Measurements from ENCODE around the gene TMC3.

The TMC3 gene

GRCh38 chr15:81297147-81297572 is 76.9 kb downstream of the TMC3 start:
- peak overlapping the region; percentile 98 for H3K27ac Mint-ChIP-seq
- peaks cover 92% of the 10 kb centered on the region for H3K4me1 Mint-ChIP-seq (ENCODE audit: low read depth)
- H3K9me3 Mint-ChIP-seq = no peaks in the 10 kb centered on the region
- no peaks in the 10 kb centered on the region for H3K27me3 Mint-ChIP-seq
- peaks cover 42% of the 10 kb centered on the region for H3K36me3 Mint-ChIP-seq (ENCODE audit: low read depth)
- H3K4me3 Mint-ChIP-seq = peak overlapping the region; percentile 99

GRCh38 chr15:81296673-81297072 is 77.3 kb downstream of the TMC3 start:
- Mint-ChIP-seq H3K4me1 (ENCODE audit: low read depth) (peaks cover 92% of the 10 kb centered on the region), H3K4me3 (peak overlapping the region; percentile 99), H3K27ac (peak overlapping the region; percentile 98), H3K27me3 (no peaks in the 10 kb centered on the region), H3K36me3 (ENCODE audit: low read depth) (peaks cover 37% of the 10 kb centered on the region), H3K9me3 (no peaks in the 10 kb centered on the region)

GRCh38 chr15:81296186-81296585 is 77.8 kb downstream of the TMC3 start:
- H3K9me3 Mint-ChIP-seq = no peaks in the 10 kb centered on the region
- peaks cover 92% of the 10 kb centered on the region for H3K4me1 Mint-ChIP-seq (ENCODE audit: low read depth)
- peak overlapping the region; percentile 98 for H3K27ac Mint-ChIP-seq
- peak overlapping the region; percentile 99 for H3K4me3 Mint-ChIP-seq
- peaks cover 32% of the 10 kb centered on the region for H3K36me3 Mint-ChIP-seq (ENCODE audit: low read depth)
- no peaks in the 10 kb centered on the region for H3K27me3 Mint-ChIP-seq

- H3K27ac Mint-ChIP-seq = peak overlapping the region; percentile 98
- H3K27me3 Mint-ChIP-seq = no peaks in the 10 kb centered on the region
- H3K4me3 Mint-ChIP-seq = peak overlapping the region; percentile 99
- no peaks in the 10 kb centered on the region for H3K9me3 Mint-ChIP-seq
- H3K4me1 Mint-ChIP-seq (ENCODE audit: low read depth) = peaks cover 91% of the 10 kb centered on the region
- H3K36me3 Mint-ChIP-seq (ENCODE audit: low read depth) = peaks cover 27% of the 10 kb centered on the region
Observed at GRCh38 chr15:81295486-81296121, 78.4 kb downstream of the TMC3 start.

GRCh38 chr15:81294516-81294880 is 79.5 kb downstream of the TMC3 start:
- Mint-ChIP-seq H3K4me3 (peak overlapping the region; percentile 99), H3K36me3 (ENCODE audit: low read depth) (peaks cover 16% of the 10 kb centered on the region), H3K4me1 (ENCODE audit: low read depth) (peaks cover 96% of the 10 kb centered on the region), H3K9me3 (peaks cover 3% of the 10 kb centered on the region), H3K27ac (peak overlapping the region; percentile 98), H3K27me3 (no peaks in the 10 kb centered on the region)

- Mint-ChIP-seq H3K9me3 (peaks cover 3% of the 10 kb centered on the region), H3K4me3 (peak overlapping the region; percentile 99), H3K27me3 (no peaks in the 10 kb centered on the region), H3K4me1 (ENCODE audit: low read depth) (peaks cover 96% of the 10 kb centered on the region), H3K36me3 (ENCODE audit: low read depth) (peaks cover 10% of the 10 kb centered on the region), H3K27ac (peak overlapping the region; percentile 98)
Observed at GRCh38 chr15:81293728-81294515, 80.1 kb downstream of the TMC3 start.

GRCh38 chr15:81292523-81293001 is 81.5 kb downstream of the TMC3 start:
- Mint-ChIP-seq H3K27ac (peak overlapping the region; percentile 98), H3K27me3 (no peaks in the 10 kb centered on the region), H3K9me3 (peaks cover 13% of the 10 kb centered on the region), H3K4me1 (ENCODE audit: low read depth) (peaks cover 99% of the 10 kb centered on the region), H3K36me3 (ENCODE audit: low read depth) (peaks cover 18% of the 10 kb centered on the region), H3K4me3 (peak overlapping the region; percentile 99)

GRCh38 chr15:81291916-81292522 is 82.0 kb downstream of the TMC3 start:
- Mint-ChIP-seq H3K36me3 (ENCODE audit: low read depth) (peaks cover 14% of the 10 kb centered on the region), H3K27me3 (no peaks in the 10 kb centered on the region), H3K9me3 (peaks cover 15% of the 10 kb centered on the region)

GRCh38 chr15:81289910-81290309 is 84.1 kb downstream of the TMC3 start:
- Mint-ChIP-seq H3K27ac (peak overlapping the region; percentile 80), H3K27me3 (no peaks in the 10 kb centered on the region), H3K36me3 (ENCODE audit: low read depth) (peaks cover 21% of the 10 kb centered on the region), H3K4me1 (ENCODE audit: low read depth) (peaks cover 99% of the 10 kb centered on the region), H3K4me3 (no peak overlapping the region), H3K9me3 (peaks cover 19% of the 10 kb centered on the region)

More at GRCh38 chr15:81291916-81292522, 82.0 kb downstream of the TMC3 start:
- H3K27ac Mint-ChIP-seq = peak overlapping the region; percentile 98
- peak overlapping the region; percentile 99 for H3K4me3 Mint-ChIP-seq
- H3K4me1 Mint-ChIP-seq (ENCODE audit: low read depth) = peaks cover 99% of the 10 kb centered on the region

GRCh38 chr15:81288616-81289015 is 85.4 kb downstream of the TMC3 start:
- Mint-ChIP-seq H3K4me1 (ENCODE audit: low read depth) (peaks cover 95% of the 10 kb centered on the region), H3K27ac (peak overlapping the region; percentile 61), H3K9me3 (peaks cover 19% of the 10 kb centered on the region), H3K36me3 (ENCODE audit: low read depth) (peaks cover 30% of the 10 kb centered on the region), H3K27me3 (no peaks in the 10 kb centered on the region), H3K4me3 (peak overlapping the region; percentile 3)

- peaks cover 30% of the 10 kb centered on the region for H3K36me3 Mint-ChIP-seq (ENCODE audit: low read depth)
- H3K9me3 Mint-ChIP-seq = peaks cover 19% of the 10 kb centered on the region
- H3K27ac Mint-ChIP-seq = peak overlapping the region; percentile 97
- no peak overlapping the region for H3K4me3 Mint-ChIP-seq
- H3K27me3 Mint-ChIP-seq = no peaks in the 10 kb centered on the region
- H3K4me1 Mint-ChIP-seq (ENCODE audit: low read depth) = peaks cover 89% of the 10 kb centered on the region
Observed at GRCh38 chr15:81288040-81288439, 86.0 kb downstream of the TMC3 start.

GRCh38 chr15:81286621-81287121 is 87.3 kb downstream of the TMC3 start:
- Mint-ChIP-seq H3K4me3 (peak overlapping the region; percentile 83), H3K27ac (peak overlapping the region; percentile 97), H3K36me3 (ENCODE audit: low read depth) (peaks cover 34% of the 10 kb centered on the region), H3K9me3 (peaks cover 19% of the 10 kb centered on the region), H3K4me1 (ENCODE audit: low read depth) (peaks cover 81% of the 10 kb centered on the region), H3K27me3 (no peaks in the 10 kb centered on the region)

GRCh38 chr15:81285461-81285860 is 88.6 kb downstream of the TMC3 start:
- Mint-ChIP-seq H3K9me3 (peaks cover 19% of the 10 kb centered on the region), H3K27ac (peak overlapping the region; percentile 97), H3K27me3 (no peaks in the 10 kb centered on the region), H3K4me1 (ENCODE audit: low read depth) (peaks cover 78% of the 10 kb centered on the region), H3K36me3 (ENCODE audit: low read depth) (peaks cover 38% of the 10 kb centered on the region), H3K4me3 (peak overlapping the region; percentile 83)

GRCh38 chr15:81284256-81285031 is 89.6 kb downstream of the TMC3 start:
- Mint-ChIP-seq H3K36me3 (ENCODE audit: low read depth) (peaks cover 38% of the 10 kb centered on the region), H3K9me3 (peaks cover 15% of the 10 kb centered on the region), H3K27me3 (no peaks in the 10 kb centered on the region), H3K27ac (peak overlapping the region; percentile 97), H3K4me1 (ENCODE audit: low read depth) (peaks cover 73% of the 10 kb centered on the region), H3K4me3 (peak overlapping the region; percentile 83)
